Gastrocnemius medialis (tissue), 4 donors: ENCODE results near the gene DKKL1. TPM values are rescaled to one million over a fixed set of nuclear protein-coding genes. Genes with fewer than 3 reads are reported as not detected.
"Not testable (repeated sequence)": the region's sequence is repeated elsewhere in the genome, so short reads cannot be mapped to it uniquely, and the experiment has no call there.

Source experiments
- ATAC-seq, 2 donors: fragments of 150-250 bp; one replicate each; pipeline ENCODE4 v1.9.1; 2016
- DNase-seq, 2 donors: peaks; one replicate each; pipeline ENCODE4 v3.0.0-alpha.2; 2019
- H3K27ac ChIP-seq, 4 donors: fragments of 200-600 bp; sonication (generic); 1 replicate in 1 of 4; 2 replicates in 3 of 4; pipeline ENCODE4 v1.5.1; 2016 to 2018; ENCODE audit warnings: mild to moderate bottlenecking in 2 of 4, moderate library complexity in 1 of 4
- H3K27me3 ChIP-seq, 3 donors: fragments of 200-600 bp; sonication (generic) in 2 of 3; 1 replicate in 1 of 3; 2 replicates in 2 of 3; pipeline versions ENCODE4 v1.5.1 to v1.6.0; 2016 to 2019; ENCODE audit warnings: mild to moderate bottlenecking in 1 of 3, moderate library complexity in 1 of 3
- H3K36me3 ChIP-seq, 2 donors: fragments of 200-600 bp; sonication (generic) in 1 of 2; one replicate each; pipeline ENCODE4 v1.5.1; 2017 to 2018
- H3K4me1 ChIP-seq, 2 donors: fragments of 200-600 bp; sonication (generic) in 1 of 2; one replicate each; pipeline ENCODE4 v1.5.1; 2016 to 2017; ENCODE audit warnings: mild to moderate bottlenecking in 2 of 2
- H3K4me3 ChIP-seq, 4 donors: fragments of 200-600 bp; sonication (generic) in 3 of 4; 1 replicate in 1 of 4; 2 replicates in 3 of 4; pipeline ENCODE4 v1.5.1; 2016 to 2019; ENCODE audit warnings: mild to moderate bottlenecking in 2 of 4
- H3K9me3 ChIP-seq, 3 donors: fragments of 200-600 bp; sonication (generic) in 2 of 3; 1 replicate in 1 of 3; 2 replicates in 2 of 3; pipeline ENCODE4 v1.5.1; 2016 to 2019
- CTCF ChIP-seq, 5 experiments: fragments of 450-650 bp in 3 of 5; fragments of 200-600 bp in 2 of 5; sonication (generic) in 2 of 5; IDR thresholded peaks in 4 of 5; conservative IDR thresholded peaks in 1 of 5; 1 replicate in 4 of 5; 2 replicates in 1 of 5; pipeline ENCODE4 v1.5.1; 2016 to 2019; ENCODE audit warnings: antibody characterized with exemption in 5 of 5, mild to moderate bottlenecking in 3 of 5, moderate library complexity in 3 of 5
- POLR2A ChIP-seq, 2 donors: fragments of 450-650 bp; IDR thresholded peaks; one replicate each; pipeline ENCODE4 v1.6.1; 2017; ENCODE audit warnings: antibody characterized with exemption in 2 of 2, mild to moderate bottlenecking in 2 of 2, moderate library complexity in 2 of 2
- in situ Hi-C, 4 donors: fragments of 200-750 bp; cut with MboI; loops; one replicate each; pipeline versions ENCODE4 v1.15.0 to v1.8.0; 2017; ENCODE audit warnings: low sequenced_read_pairs in 4 of 4
- intact Hi-C: fragments of 100-400 bp; cut with DNase I; formaldehyde crosslinking; loops from one replicate; pipeline ENCODE4 v1.15.1; 2023; ENCODE audit warnings: low total_unique reads
- total RNA-seq, 4 donors: library from RNA; depleted of rRNA; stranded (reverse); fragments of >200 nt; gene quantifications; one replicate each; pipeline versions ENCODE4 v1.1.0 to v1.2.3, GENCODE V29; 2016

Gene DKKL1
- total RNA-seq, 4 donors from 2014 or later, result not detected

GRCh38 chr19:49366110-49366509 lies 2.4 kb downstream of the DKKL1 start:
- Histone ChIP-seq H3K27ac (no peak overlapping the region), H3K4me3 (no peak overlapping the region), H3K27me3 (peaks cover 5 to 30% (median 27%) of the 10 kb centered on the region in 3 donors), H3K9me3 (peaks cover 0 to 7% (median 0%) of the 10 kb centered on the region in 3 donors), H3K36me3 (no peaks in the 10 kb centered on the region), H3K4me1 (peaks cover 0 to 14% of the 10 kb centered on the region in 2 donors)
- intact Hi-C loops, result no loop called here
- TF ChIP-seq CTCF (IDR thresholded peaks at IDR 0.05 in 4 of 5, conservative IDR thresholded peaks at IDR 0.05 in 1 of 5), result no peak
- TF ChIP-seq POLR2A (IDR thresholded peaks at IDR 0.05), result no peak
- DNase-seq (no peak), ATAC-seq (no peak)
- in situ Hi-C loops, result no loop called here

- ATAC-seq, result no peak
- intact Hi-C loops (no loop called here), in situ Hi-C loops (no loop called here)
- DNase-seq, result no peak
- Histone ChIP-seq H3K36me3 (no peaks in the 10 kb centered on the region), H3K27me3 (peaks cover 0 to 10% (median 5%) of the 10 kb centered on the region in 3 donors), H3K9me3 (peaks cover 0 to 7% (median 0%) of the 10 kb centered on the region in 3 donors), H3K4me3 (no peak overlapping the region), H3K27ac (no peak overlapping the region), H3K4me1 (no peaks in the 10 kb centered on the region)
- TF ChIP-seq CTCF (IDR thresholded peaks at IDR 0.05 in 4 of 5, conservative IDR thresholded peaks at IDR 0.05 in 1 of 5), result no peak
- TF ChIP-seq POLR2A (IDR thresholded peaks at IDR 0.05), result no peak
Measured at GRCh38 chr19:49368711-49369358, 5.2 kb downstream of the DKKL1 start.

GRCh38 chr19:49371184-49371583 lies 7.5 kb downstream of the DKKL1 start:
- intact Hi-C loops, result no loop called here
- H3K36me3 ChIP-seq, result no peaks in the 10 kb centered on the region

GRCh38 chr19:49373174-49373573 lies 9.5 kb downstream of the DKKL1 start:
- in situ Hi-C loops, intact Hi-C loops: not testable (repeated sequence)

More at GRCh38 chr19:49371184-49371583, 7.5 kb downstream of the DKKL1 start:
- no peak overlapping the region for H3K27ac ChIP-seq
- H3K27me3 ChIP-seq, result no peaks in the 10 kb centered on the region
- in situ Hi-C loops, result no loop called here
- no peak for TF ChIP-seq CTCF (IDR thresholded peaks at IDR 0.05 in 4 of 5, conservative IDR thresholded peaks at IDR 0.05 in 1 of 5)
- TF ChIP-seq POLR2A (IDR thresholded peaks at IDR 0.05), result no peak
- H3K9me3 ChIP-seq, result peaks cover 0 to 7% (median 0%) of the 10 kb centered on the region in 3 donors
- ATAC-seq (no peak), DNase-seq (no peak)
- no peaks in the 10 kb centered on the region for H3K4me1 ChIP-seq
- no peak overlapping the region for H3K4me3 ChIP-seq

GRCh38 chr19:49374665-49375434 lies 11.2 kb downstream of the DKKL1 start:
- in situ Hi-C loops (loop anchor here in 1 of 4 donors (25.0 kb wide), 1 partner anchor 162 kb away; the partner anchor contains the start of gene RCN3), intact Hi-C loops (no loop called here)
- H3K27ac ChIP-seq, result no peak overlapping the region
- no peak for ATAC-seq
- H3K27me3 ChIP-seq, result no peaks in the 10 kb centered on the region
- H3K9me3 ChIP-seq, result no peaks in the 10 kb centered on the region
- TF ChIP-seq CTCF (IDR thresholded peaks at IDR 0.05 in 4 of 5, conservative IDR thresholded peaks at IDR 0.05 in 1 of 5), result no peak
- TF ChIP-seq POLR2A (IDR thresholded peaks at IDR 0.05), result no peak
- no peaks in the 10 kb centered on the region for H3K36me3 ChIP-seq
- DNase-seq, result no peak
- no peak overlapping the region for H3K4me3 ChIP-seq
- no peaks in the 10 kb centered on the region for H3K4me1 ChIP-seq

More at GRCh38 chr19:49373174-49373573, 9.5 kb downstream of the DKKL1 start:
- H3K9me3 ChIP-seq, H3K27me3 ChIP-seq, H3K36me3 ChIP-seq, H3K4me3 ChIP-seq, H3K27ac ChIP-seq, H3K4me1 ChIP-seq, DNase-seq, ATAC-seq: not testable (repeated sequence)
